ENCODE results near the gene UGGT2.
"Not testable (repeated sequence)": the region's sequence is repeated elsewhere in the genome, so short reads cannot be mapped to it uniquely, and the experiment has no call there.

Gene UGGT2

DNA sequence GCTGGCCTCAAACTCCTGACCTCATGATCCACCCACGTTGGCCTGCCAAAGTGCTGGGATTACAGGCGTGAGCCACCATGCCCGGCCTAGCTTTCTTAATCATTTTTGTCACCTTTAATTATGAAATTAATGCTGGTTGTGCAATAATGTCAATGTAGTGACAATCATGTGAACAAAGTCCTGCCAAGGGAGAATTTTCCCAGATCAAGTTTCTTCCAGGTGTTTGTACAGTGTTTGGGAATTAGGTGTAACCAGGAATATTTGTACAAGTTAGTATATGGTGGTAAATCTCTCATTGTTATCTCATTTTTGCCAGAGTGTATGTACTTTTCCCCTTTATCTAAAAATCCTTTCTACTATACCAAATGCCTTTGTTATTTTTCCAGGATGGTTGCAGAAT is 171.1 kb downstream of the UGGT2 start:
- no peak for DNase-seq (ENCODE audit: low spot score)

DNA sequence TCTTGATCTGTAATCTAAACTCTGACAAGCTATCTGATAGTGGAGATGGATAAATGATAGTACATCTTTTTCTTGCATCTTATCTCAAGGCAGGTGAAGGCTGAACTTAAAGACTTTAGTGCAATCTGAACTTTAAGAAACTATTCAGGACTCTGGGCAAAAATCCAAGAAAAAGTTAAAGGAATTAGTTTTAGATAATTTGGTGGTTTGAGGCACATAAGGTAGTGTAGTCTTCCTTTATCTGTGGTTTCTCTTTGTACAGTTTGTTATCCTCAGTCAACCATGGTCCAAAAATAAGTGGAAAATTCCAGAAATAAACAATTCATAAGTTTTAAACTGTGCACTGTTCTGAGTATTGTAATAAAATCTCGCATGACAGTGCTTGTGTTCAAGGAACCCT is 172.9 kb downstream of the UGGT2 start:
- DNase-seq (ENCODE audit: low spot score): no peak

- DNase-seq (ENCODE audit: low spot score): no peak
These were observed 178.9 kb downstream of the UGGT2 start for GRCh38 chr13:95874286-95874685.

GRCh38 chr13:95870421-95870820 is 182.8 kb downstream of the UGGT2 start:
- DNase-seq (ENCODE audit: low spot score): no peak

- DNase-seq (ENCODE audit: low spot score): no peak
These were observed 188.1 kb downstream of the UGGT2 start for GRCh38 chr13:95865080-95865615.

DNA sequence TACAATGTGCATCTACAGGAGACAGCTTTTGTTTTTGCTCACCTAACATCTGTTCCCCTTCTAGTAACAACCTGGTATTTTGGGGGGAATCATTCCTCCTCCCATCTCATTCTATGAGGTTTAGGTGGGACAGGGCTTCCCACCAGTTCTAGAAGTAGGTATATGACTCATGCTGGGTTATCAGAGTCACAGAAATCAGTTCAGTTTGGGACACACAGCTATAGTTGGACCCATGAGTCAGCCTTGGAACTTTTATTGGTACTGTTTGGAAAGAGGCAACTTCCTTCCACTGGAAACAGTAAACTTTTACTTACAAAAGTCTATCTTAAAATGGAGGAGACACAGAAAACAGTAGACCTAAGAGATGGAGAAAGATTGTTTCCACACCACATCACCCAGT is 190.8 kb downstream of the UGGT2 start:
- DNase-seq (ENCODE audit: low spot score): no peak

DNA sequence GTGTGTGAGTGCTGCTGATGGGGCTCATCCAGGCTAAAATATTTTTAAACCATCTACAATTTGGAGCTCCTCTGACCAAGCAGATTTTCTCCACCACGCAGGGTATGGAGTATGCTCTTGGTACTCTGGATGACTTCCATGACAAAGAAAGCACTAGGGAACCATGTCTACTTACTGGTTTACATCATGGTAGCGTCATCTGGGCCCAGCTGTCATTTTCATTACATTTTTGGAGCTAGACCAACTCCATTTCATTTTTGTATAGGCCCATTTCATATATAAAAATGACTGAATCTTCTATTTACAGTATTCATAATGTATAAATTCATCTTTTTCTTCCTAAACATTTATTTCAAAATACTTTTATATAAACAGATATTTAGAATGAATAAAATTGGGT is 191.9 kb downstream of the UGGT2 start:
- DNase-seq (ENCODE audit: low spot score): no peak

GRCh38 chr13:95858286-95859075 is 194.7 kb downstream of the UGGT2 start:
- DNase-seq (ENCODE audit: low spot score): no peak

DNA sequence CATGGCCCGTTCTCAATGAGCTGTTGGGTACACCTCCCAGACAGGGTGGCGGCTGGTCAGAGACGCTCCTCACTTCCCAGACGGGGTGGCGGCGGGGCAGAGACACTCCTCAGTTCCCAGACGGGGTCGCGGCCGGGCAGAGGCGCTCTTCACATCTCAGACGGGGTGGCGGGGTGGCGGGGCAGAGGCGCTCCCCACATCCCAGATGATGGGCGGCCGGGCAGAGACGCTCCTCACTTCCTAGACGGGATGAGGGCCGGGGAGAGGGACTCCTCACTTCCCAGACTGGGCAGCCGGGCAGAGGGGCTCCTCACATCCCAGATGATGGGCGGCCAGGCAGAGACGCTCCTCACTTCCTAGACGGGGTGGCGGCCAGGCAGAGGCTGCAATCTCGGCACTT is 207.5 kb downstream of the UGGT2 start:
- DNase-seq (ENCODE audit: low spot score): not testable (repeated sequence)

- no peak for DNase-seq (ENCODE audit: low spot score)
These were observed 210.3 kb downstream of the UGGT2 start for GRCh38 chr13:95842898-95843297.

GRCh38 chr13:95841894-95842293 is 211.3 kb downstream of the UGGT2 start:
- no peak for DNase-seq (ENCODE audit: low spot score)

DNA sequence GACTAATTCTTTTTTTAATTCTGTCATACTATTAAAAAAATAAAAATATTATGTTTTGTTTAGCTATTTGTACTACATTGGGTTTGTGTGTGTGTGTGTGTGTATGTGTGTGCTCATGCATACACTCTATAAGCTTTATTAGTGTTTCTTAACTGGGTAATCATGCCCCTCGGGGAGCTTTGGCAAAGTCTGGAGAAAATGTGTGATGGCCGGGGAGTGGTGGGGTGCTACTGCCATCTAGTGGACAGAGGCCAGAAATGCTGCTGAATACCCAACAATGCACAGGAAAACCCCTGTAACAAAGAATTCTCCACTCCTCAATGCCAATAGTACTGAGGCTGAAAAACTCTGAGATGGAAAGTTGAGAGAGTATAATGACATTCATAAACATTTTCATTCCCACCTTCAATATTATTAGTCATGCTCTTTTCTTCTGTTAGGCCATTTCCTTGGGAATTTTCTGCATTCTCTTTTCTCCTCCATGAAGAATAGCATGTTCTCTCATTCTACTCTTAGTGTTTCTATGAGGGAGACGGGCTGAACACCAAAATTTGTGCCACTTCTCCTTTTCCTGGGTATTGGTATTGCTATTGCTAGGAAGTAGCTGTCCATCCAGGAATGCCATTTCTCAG is 219.0 kb downstream of the UGGT2 start:
- DNase-seq (ENCODE audit: low spot score): peak; percentile 71

- no peak for DNase-seq (ENCODE audit: low spot score)
These were observed 219.5 kb downstream of the UGGT2 start for GRCh38 chr13:95833719-95834118.

GRCh38 chr13:95833126-95833525 is 220.1 kb downstream of the UGGT2 start:
- DNase-seq (ENCODE audit: low spot score): no peak

GRCh38 chr13:95822303-95822702 is 230.9 kb downstream of the UGGT2 start:
- DNase-seq (ENCODE audit: low spot score): no peak

DNA sequence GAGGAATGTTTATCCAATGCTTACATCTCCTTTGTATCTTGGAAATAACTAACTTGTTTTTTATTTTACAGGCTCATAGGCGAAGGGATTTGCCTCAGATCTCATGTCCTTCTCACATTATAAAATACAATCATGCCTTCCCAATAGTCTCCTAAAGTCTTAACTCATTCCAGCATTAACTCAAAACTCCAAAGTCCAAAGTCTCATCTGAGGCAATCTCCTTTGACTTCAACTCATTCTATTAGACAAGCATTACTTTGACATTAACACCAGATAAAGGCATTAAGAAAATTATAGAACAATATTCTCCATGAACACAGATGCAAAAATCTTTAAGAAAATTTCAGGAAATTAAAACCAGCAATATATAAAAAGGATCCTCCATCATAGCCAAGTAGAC is 238.7 kb downstream of the UGGT2 start:
- no peak for DNase-seq (ENCODE audit: low spot score)

- no peak for DNase-seq (ENCODE audit: low spot score)
These were observed 240.1 kb downstream of the UGGT2 start for GRCh38 chr13:95813139-95813538.

DNA sequence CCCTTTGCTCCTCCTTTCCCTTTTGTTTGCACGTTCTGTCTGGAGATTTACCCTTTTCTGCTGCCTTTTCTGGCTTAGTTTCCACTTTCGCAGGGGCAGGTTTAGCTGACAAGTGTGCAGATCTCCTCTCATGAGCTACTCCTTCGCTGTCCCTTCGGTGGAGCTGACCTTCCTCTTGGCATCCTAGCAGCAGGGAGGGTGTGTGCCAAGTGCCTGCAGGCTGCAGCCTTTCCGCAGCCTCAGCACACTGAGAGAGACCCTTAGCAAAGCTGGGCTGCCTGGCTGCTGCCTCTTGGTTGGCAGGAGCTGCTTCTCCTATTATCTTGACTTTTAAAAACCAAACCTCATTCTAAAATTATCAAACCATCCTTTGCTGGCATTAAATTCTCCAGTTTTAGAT is 243.8 kb downstream of the UGGT2 start:
- DNase-seq (ENCODE audit: low spot score): no peak

DNA sequence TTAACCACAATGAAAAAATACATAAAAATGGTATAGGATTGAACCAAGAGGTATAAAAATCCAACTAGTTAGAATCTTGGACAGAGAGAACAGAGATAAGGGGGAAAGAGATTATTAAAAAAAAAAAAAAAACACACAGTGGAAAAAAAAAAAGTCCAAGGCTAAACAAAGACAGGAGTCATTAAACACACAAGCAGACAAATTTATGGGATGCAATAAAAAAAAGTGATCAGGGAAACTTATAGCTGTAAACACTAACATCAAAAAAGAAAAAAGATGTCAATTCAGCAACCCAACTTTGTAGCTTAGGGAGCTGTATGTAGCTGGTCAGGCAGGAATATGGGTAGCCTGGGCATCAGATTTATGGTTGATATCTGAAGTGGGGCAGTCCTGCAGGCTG is 247.3 kb downstream of the UGGT2 start:
- DNase-seq (ENCODE audit: low spot score): no peak

GRCh38 chr13:95801825-95802224 is 251.4 kb downstream of the UGGT2 start:
- no peak for DNase-seq (ENCODE audit: low spot score)

- DNase-seq (ENCODE audit: low spot score): no peak
These were observed 252.8 kb downstream of the UGGT2 start for GRCh38 chr13:95800436-95800835.

DNA sequence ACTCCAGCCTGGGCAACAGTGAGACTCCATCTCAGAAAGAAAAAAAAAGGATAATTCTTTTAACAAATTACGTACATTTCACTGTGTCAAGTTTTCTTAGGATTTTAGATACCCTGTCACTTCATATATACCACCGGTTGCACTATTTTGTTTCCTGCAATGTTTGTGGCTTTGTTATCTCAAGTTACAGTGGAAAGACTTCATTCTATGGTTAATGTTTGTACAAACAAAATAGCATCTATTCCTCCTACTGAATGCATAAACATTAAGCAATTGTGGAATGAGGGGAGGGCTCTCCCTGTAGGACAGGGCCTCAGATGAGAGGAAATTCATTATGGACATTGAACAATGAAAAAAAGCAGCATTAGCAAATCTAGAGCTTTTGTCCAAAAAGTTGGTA is 256.2 kb downstream of the UGGT2 start:
- no peak for DNase-seq (ENCODE audit: low spot score)

DNA sequence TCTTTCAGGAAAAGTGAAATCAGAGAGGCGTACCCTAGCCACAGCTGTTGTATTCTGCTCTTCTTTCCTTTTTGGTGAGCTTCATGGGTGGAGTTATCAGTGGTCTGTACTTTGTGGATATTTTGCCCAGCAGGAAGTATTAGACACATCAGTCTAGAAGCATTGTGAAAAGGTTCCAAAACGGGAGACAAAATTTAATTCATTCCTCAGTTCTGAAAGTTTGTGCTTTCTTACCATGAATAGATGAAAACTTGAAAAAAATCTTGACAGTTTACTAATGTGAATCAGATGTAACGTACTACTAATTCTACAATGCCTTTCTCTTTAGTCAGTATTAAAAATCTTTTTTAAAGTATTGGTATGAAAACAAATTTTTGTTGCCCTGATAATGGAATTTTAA is 259.4 kb downstream of the UGGT2 start:
- no peak for DNase-seq (ENCODE audit: low spot score)

Data from hematopoietic multipotent progenitor cell treated with erythropoietin and hydrocortisone succinate and interleukin-3 and kit ligand, for 15 days (in vitro differentiated cells).